HEK293 (cell line): ENCODE measurements around the gene CTPS1.

Experiments
- CTCF ChIA-PET: fragments of 350-600 bp; formaldehyde crosslinking; extraction: SDS; loops from one replicate; lab custom pipeline; 2021; ENCODE audit warnings: antibody characterized with exemption; lab: Yijun Ruan, JAX
- POLR2A ChIA-PET: fragments of 300-600 bp; formaldehyde crosslinking; extraction: SDS; loops from one replicate; lab custom pipeline; 2020; ENCODE audit warnings: antibody characterized with exemption, inconsistent platforms; lab: Yijun Ruan, JAX
- H3K27ac ChIP-seq: fragments of 200-500 bp; sonication (Bioruptor generic); 2 replicates; pipeline ENCODE4 v1.5.1; 2014; ENCODE audit warnings: low read depth, low read length, control low read depth, inconsistent platforms; ENCODE audit errors: extremely low read depth
- H3K36me3 ChIP-seq, 2 experiments: fragments of 200-500 bp in 1 of 2; sonication (Bioruptor generic) in 1 of 2; 1 replicate in 1 of 2; 2 replicates in 1 of 2; pipeline ENCODE4 v1.5.1; 2014 to 2017; ENCODE audit warnings: inconsistent platforms in 2 of 2, low read length in 2 of 2; ENCODE audit not compliant: control insufficient read depth in 2 of 2, insufficient read depth in 1 of 2
- H3K4me1 ChIP-seq: fragments of 200-500 bp; sonication (Bioruptor generic); 2 replicates; pipeline ENCODE4 v1.5.1; 2014; ENCODE audit warnings: mild to moderate bottlenecking, low read length, inconsistent platforms; ENCODE audit not compliant: control insufficient read depth, insufficient read depth
- H3K4me3 ChIP-seq: 2 replicates; pipeline ENCODE4 v1.5.1; 2011; ENCODE audit warnings: low read depth, mild to moderate bottlenecking, control low read depth, low read length, moderate library complexity
- H3K9me3 ChIP-seq: fragments of 200-500 bp; sonication (Bioruptor generic); 2 replicates; pipeline ENCODE4 v1.5.1; 2014; ENCODE audit warnings: low read depth, low read length, inconsistent platforms; ENCODE audit not compliant: control insufficient read depth, insufficient read depth
- EGR2 ChIP-seq: fragments of 450-650 bp; formaldehyde crosslinking; IDR thresholded peaks from 2 replicates; pipeline ENCODE4 v1.5.1; 2016; ENCODE audit warnings: low read depth, missing biosample characterization, missing genetic modification characterization
- GLIS2 ChIP-seq: fragments of 450-650 bp; formaldehyde crosslinking; IDR thresholded peaks from 2 replicates; pipeline ENCODE4 v1.5.1; 2016; ENCODE audit warnings: missing biosample characterization, missing genetic modification characterization
- OSR2 ChIP-seq: fragments of 450-650 bp; formaldehyde crosslinking; IDR thresholded peaks from 2 replicates; pipeline ENCODE4 v1.5.1; 2016; ENCODE audit warnings: missing biosample characterization, missing genetic modification characterization
- OVOL3 ChIP-seq: fragments of 450-650 bp; formaldehyde crosslinking; IDR thresholded peaks from 2 replicates; pipeline ENCODE4 v1.5.1; 2016; ENCODE audit warnings: missing biosample characterization, missing genetic modification characterization
- ZFHX2 ChIP-seq: fragments of 450-650 bp; formaldehyde crosslinking; conservative IDR thresholded peaks from 2 replicates; pipeline ENCODE4 v1.5.1; 2016; ENCODE audit warnings: missing biosample characterization, missing genetic modification characterization
- ZNF174 ChIP-seq: fragments of 450-650 bp; formaldehyde crosslinking; IDR thresholded peaks from 2 replicates; pipeline ENCODE4 v1.5.0; 2017; ENCODE audit warnings: missing biosample characterization, mild to moderate bottlenecking, missing genetic modification characterization
- ZNF221 ChIP-seq: fragments of 450-650 bp; formaldehyde crosslinking; IDR thresholded peaks from 2 replicates; pipeline ENCODE4 v1.5.1; 2017; ENCODE audit warnings: missing biosample characterization, missing genetic modification characterization, borderline replicate concordance
- ZNF223 ChIP-seq: fragments of 450-650 bp; formaldehyde crosslinking; IDR thresholded peaks from 2 replicates; pipeline ENCODE4 v1.5.1; 2016; ENCODE audit warnings: missing biosample characterization, missing genetic modification characterization
- ZNF24 ChIP-seq: fragments of 450-650 bp; formaldehyde crosslinking; IDR thresholded peaks from 2 replicates; pipeline ENCODE4 v1.5.1; 2016; ENCODE audit warnings: missing biosample characterization, missing genetic modification characterization
- ZNF266 ChIP-seq: fragments of 450-650 bp; formaldehyde crosslinking; IDR thresholded peaks from 2 replicates; pipeline ENCODE4 v1.5.1; 2016; ENCODE audit warnings: missing biosample characterization, missing genetic modification characterization, low read depth
- ZNF335 ChIP-seq: fragments of 450-650 bp; formaldehyde crosslinking; conservative IDR thresholded peaks from 2 replicates; pipeline ENCODE4 v1.5.1; 2016; ENCODE audit warnings: missing biosample characterization, missing genetic modification characterization
- ZNF391 ChIP-seq: fragments of 450-650 bp; formaldehyde crosslinking; IDR thresholded peaks from 2 replicates; pipeline ENCODE4 v1.5.1; 2016; ENCODE audit warnings: low read depth, missing biosample characterization, missing genetic modification characterization, borderline replicate concordance
- ZNF660 ChIP-seq: fragments of 450-650 bp; IDR thresholded peaks from 2 replicates; pipeline ENCODE4 v1.5.1; 2018; ENCODE audit warnings: missing biosample characterization, mild to moderate bottlenecking, missing genetic modification characterization
- ZSCAN16 ChIP-seq: fragments of 450-650 bp; formaldehyde crosslinking; IDR thresholded peaks from 2 replicates; pipeline ENCODE4 v1.5.1; 2016; ENCODE audit warnings: missing biosample characterization, missing genetic modification characterization
- ZSCAN30 ChIP-seq: fragments of 450-650 bp; IDR thresholded peaks from 2 replicates; pipeline ENCODE4 v1.5.1; 2018; ENCODE audit warnings: missing biosample characterization, mild to moderate bottlenecking, missing genetic modification characterization, moderate library complexity
- TF ChIP-seq, protein P1 (sequence below): fragments of 450-650 bp; formaldehyde crosslinking; IDR thresholded peaks from 2 replicates; pipeline ENCODE4 v1.5.1; 2016; ENCODE audit warnings: missing biosample characterization, missing genetic modification characterization, low read depth
- TF ChIP-seq, protein P2 (sequence below): fragments of 450-650 bp; formaldehyde crosslinking; IDR thresholded peaks from 2 replicates; pipeline ENCODE4 v1.5.1; 2017; ENCODE audit warnings: missing biosample characterization, missing genetic modification characterization
- TF ChIP-seq, protein P3 (sequence below): sonication (generic); formaldehyde crosslinking; IDR thresholded peaks from 2 replicates; pipeline ENCODE4 v1.8.1; 2022; ENCODE audit warnings: mild to moderate bottlenecking, moderate library complexity, missing genetic modification reagents
- TF ChIP-seq, protein P4 (sequence below): fragments of 450-650 bp; formaldehyde crosslinking; IDR thresholded peaks from 2 replicates; pipeline ENCODE4 v1.5.1; 2016; ENCODE audit warnings: missing biosample characterization, missing genetic modification characterization, borderline replicate concordance

The CTPS1 gene

DNA sequence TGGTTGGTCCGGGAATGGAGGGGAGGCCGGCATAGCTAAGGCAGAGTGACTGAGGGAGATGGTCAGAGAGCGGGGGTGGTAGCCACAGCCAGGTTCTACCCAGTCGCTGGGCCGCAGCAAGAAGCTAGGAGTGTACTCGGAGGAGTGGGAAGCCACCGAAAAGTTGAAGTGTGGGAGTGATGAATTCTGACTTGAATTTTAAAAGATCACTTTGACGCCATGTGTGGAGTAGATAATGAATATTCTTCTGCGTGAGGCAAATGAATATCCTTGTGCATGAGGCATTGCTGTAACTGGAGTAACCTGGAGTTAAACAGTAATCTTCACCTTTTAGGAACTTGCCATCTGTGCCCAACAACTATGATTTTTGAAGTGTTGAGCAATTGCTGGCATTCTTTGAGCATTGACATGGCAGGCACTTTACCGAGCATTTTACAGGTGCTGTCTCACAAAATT is 6.9 kb downstream of the CTPS1 start:
- H3K36me3 ChIP-seq = peaks cover 31 to 94% of the 10 kb centered on the region in 2 experiments
- TF ChIP-seq OSR2 (tag by site-specific recombination) (no peak), EGR2 (tag by site-specific recombination) (0 out of 2 replicates have a peak, but pooled peaks have one; percentile 37), ZFHX2 (tag by site-specific recombination) (0 out of 2 replicates have a peak, but pooled peaks have one; percentile 19), ZNF174 (no peak), ZNF266 (tag by site-specific recombination) (no peak), ZNF24 (tag by site-specific recombination) (no peak)
- TF ChIP-seq, protein P1, sequence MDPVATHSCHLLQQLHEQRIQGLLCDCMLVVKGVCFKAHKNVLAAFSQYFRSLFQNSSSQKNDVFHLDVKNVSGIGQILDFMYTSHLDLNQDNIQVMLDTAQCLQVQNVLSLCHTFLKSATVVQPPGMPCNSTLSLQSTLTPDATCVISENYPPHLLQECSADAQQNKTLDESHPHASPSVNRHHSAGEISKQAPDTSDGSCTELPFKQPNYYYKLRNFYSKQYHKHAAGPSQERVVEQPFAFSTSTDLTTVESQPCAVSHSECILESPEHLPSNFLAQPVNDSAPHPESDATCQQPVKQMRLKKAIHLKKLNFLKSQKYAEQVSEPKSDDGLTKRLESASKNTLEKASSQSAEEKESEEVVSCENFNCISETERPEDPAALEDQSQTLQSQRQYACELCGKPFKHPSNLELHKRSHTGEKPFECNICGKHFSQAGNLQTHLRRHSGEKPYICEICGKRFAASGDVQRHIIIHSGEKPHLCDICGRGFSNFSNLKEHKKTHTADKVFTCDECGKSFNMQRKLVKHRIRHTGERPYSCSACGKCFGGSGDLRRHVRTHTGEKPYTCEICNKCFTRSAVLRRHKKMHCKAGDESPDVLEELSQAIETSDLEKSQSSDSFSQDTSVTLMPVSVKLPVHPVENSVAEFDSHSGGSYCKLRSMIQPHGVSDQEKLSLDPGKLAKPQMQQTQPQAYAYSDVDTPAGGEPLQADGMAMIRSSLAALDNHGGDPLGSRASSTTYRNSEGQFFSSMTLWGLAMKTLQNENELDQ (tag by site-specific recombination) = no peak
- H3K27ac ChIP-seq = no peak overlapping the region
- no peak overlapping the region for H3K4me3 ChIP-seq
- H3K4me1 ChIP-seq = 0 out of 2 replicates have a peak, but pooled peaks cover 4% of the 10 kb centered on the region
- POLR2A ChIA-PET = interaction anchor here (1.4 to 1.7 kb wide), 2 partner anchors 9 to 17 kb away, joined by 4 read pairs; no protein-coding TSS in a partner anchor
- CTCF ChIA-PET = no interaction called here
- H3K9me3 ChIP-seq = no peaks in the 10 kb centered on the region

DNA sequence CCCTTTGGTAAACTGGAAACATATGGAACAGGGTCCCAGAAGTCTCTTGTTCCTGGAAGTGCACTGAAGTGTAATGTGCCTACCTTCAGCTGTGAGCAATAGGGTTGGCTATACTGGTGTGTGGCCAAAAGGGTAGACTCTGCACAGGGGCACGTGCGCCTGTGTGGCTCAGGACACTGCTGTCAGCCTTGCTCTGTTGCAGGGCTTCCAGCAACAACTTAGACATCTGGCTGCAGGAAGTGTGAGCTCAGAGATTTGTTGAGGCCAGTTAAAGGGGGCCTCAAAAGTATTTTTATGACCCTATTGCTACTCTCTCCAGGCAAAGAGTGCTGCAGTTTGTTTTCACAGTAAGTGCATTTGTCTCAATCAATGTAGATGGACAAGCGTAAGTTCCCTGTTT is 7.5 kb downstream of the CTPS1 start:
- TF ChIP-seq OVOL3 (tag by site-specific recombination) (no peak), ZNF660 (no peak), ZSCAN16 (tag by site-specific recombination) (no peak)
- TF ChIP-seq, protein P2, sequence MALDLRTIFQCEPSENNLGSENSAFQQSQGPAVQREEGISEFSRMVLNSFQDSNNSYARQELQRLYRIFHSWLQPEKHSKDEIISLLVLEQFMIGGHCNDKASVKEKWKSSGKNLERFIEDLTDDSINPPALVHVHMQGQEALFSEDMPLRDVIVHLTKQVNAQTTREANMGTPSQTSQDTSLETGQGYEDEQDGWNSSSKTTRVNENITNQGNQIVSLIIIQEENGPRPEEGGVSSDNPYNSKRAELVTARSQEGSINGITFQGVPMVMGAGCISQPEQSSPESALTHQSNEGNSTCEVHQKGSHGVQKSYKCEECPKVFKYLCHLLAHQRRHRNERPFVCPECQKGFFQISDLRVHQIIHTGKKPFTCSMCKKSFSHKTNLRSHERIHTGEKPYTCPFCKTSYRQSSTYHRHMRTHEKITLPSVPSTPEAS = no peak
- ChIA-PET POLR2A (interaction anchor here (1.4 kb wide), 1 partner anchor 8 kb away, joined by 4 read pairs; no protein-coding TSS in a partner anchor), CTCF (interaction anchor here (0.6 to 1.5 kb wide), 2 partner anchors 17 to 469 kb away, joined by 3 to 5 read pairs; no protein-coding TSS in a partner anchor)
- Histone ChIP-seq H3K4me1 (0 out of 2 replicates have a peak, but pooled peaks cover 2% of the 10 kb centered on the region), H3K9me3 (no peaks in the 10 kb centered on the region), H3K36me3 (peaks cover 37 to 95% of the 10 kb centered on the region in 2 experiments), H3K4me3 (no peak overlapping the region), H3K27ac (no peak overlapping the region)

DNA sequence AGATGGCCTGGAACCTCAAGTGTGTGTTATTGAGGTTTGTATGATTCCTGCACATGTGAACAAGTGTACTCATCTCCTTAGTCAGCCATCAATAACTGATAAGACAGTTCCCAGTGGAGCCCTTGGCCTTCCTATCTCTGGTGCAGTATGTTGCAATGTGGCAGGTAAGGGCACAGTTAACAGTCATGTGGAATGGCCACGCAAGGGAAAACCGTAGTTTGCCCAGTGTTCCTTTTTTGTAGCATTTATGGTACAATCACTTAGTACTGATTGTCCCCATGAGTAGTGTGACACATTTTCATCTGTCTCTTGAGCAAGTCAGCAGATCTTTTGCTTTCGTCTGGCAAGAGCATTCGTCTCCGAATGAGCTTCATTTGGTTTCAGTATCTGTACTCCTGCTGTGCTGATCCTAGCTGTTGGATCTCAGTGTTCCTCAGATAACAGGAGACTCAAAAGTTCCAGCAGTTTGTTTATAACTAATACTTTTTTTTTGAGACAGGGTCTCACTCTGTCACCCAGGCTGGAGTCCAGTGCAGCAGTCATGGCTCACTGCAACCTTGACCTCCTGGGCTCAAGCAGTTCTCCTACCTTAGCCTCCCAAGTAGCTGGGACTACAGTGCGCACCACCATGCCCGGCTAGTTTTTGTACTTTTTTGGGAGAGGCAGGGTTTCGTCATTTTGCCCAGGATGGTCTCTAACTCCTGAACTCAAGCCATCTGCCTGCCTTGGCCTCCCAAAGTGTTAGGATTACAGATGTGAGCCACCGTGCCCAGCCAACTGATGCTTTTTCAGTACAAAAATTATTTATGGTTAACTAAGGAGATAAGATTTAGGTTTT is 8.2 kb downstream of the CTPS1 start:
- H3K4me3 ChIP-seq = no peak overlapping the region
- ChIA-PET CTCF (interaction anchor here (0.6 to 1.5 kb wide), 2 partner anchors 16 to 468 kb away, joined by 3 to 5 read pairs; no protein-coding TSS in a partner anchor), POLR2A (no interaction called here)
- no peaks in the 10 kb centered on the region for H3K9me3 ChIP-seq
- H3K27ac ChIP-seq = no peak overlapping the region
- H3K4me1 ChIP-seq = no peaks in the 10 kb centered on the region
- peaks cover 44 to 100% of the 10 kb centered on the region in 2 experiments for H3K36me3 ChIP-seq
- TF ChIP-seq GLIS2 (no peak), ZSCAN30 (tag by site-specific recombination) (no peak), ZNF223 (tag by site-specific recombination) (no peak), ZNF335 (tag by site-specific recombination) (no peak), ZNF391 (tag by site-specific recombination) (no peak), ZNF221 (no peak)
- TF ChIP-seq, protein P3, sequence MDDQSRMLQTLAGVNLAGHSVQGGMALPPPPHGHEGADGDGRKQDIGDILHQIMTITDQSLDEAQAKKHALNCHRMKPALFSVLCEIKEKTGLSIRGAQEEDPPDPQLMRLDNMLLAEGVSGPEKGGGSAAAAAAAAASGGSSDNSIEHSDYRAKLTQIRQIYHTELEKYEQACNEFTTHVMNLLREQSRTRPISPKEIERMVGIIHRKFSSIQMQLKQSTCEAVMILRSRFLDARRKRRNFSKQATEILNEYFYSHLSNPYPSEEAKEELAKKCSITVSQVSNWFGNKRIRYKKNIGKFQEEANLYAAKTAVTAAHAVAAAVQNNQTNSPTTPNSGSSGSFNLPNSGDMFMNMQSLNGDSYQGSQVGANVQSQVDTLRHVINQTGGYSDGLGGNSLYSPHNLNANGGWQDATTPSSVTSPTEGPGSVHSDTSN (CRISPR knock-in tag) = no peak
- TF ChIP-seq, protein P4, sequence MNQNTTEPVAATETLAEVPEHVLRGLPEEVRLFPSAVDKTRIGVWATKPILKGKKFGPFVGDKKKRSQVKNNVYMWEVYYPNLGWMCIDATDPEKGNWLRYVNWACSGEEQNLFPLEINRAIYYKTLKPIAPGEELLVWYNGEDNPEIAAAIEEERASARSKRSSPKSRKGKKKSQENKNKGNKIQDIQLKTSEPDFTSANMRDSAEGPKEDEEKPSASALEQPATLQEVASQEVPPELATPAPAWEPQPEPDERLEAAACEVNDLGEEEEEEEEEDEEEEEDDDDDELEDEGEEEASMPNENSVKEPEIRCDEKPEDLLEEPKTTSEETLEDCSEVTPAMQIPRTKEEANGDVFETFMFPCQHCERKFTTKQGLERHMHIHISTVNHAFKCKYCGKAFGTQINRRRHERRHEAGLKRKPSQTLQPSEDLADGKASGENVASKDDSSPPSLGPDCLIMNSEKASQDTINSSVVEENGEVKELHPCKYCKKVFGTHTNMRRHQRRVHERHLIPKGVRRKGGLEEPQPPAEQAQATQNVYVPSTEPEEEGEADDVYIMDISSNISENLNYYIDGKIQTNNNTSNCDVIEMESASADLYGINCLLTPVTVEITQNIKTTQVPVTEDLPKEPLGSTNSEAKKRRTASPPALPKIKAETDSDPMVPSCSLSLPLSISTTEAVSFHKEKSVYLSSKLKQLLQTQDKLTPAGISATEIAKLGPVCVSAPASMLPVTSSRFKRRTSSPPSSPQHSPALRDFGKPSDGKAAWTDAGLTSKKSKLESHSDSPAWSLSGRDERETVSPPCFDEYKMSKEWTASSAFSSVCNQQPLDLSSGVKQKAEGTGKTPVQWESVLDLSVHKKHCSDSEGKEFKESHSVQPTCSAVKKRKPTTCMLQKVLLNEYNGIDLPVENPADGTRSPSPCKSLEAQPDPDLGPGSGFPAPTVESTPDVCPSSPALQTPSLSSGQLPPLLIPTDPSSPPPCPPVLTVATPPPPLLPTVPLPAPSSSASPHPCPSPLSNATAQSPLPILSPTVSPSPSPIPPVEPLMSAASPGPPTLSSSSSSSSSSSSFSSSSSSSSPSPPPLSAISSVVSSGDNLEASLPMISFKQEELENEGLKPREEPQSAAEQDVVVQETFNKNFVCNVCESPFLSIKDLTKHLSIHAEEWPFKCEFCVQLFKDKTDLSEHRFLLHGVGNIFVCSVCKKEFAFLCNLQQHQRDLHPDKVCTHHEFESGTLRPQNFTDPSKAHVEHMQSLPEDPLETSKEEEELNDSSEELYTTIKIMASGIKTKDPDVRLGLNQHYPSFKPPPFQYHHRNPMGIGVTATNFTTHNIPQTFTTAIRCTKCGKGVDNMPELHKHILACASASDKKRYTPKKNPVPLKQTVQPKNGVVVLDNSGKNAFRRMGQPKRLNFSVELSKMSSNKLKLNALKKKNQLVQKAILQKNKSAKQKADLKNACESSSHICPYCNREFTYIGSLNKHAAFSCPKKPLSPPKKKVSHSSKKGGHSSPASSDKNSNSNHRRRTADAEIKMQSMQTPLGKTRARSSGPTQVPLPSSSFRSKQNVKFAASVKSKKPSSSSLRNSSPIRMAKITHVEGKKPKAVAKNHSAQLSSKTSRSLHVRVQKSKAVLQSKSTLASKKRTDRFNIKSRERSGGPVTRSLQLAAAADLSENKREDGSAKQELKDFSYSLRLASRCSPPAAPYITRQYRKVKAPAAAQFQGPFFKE (tag by site-specific recombination) = no peak
